B cell (primary cell): Measurements from ENCODE around the gene SYTL1. TPM values are rescaled to one million over a fixed set of nuclear protein-coding genes. Genes with fewer than 3 reads are reported as not detected.

ENCODE experiments used
- ATAC-seq: fragments of 200-7000 bp; cut with Tn5 transposase; one replicate; pipeline ENCODE4 v1.10.0; 2021; ENCODE audit warnings: low read depth, mild to moderate bottlenecking, moderate number of reproducible peaks, moderate library complexity
- CTCF ChIA-PET: fragments of 350-600 bp; sonication (Branson Sonifier 250); formaldehyde crosslinking; loops from one replicate; lab custom pipeline; 2021; ENCODE audit warnings: antibody characterized with exemption, inconsistent platforms; lab: Charles Lee
- POLR2A ChIA-PET: fragments of 350-600 bp; sonication (Branson Sonifier 250); formaldehyde crosslinking; loops from one replicate; lab custom pipeline; 2021; ENCODE audit warnings: antibody characterized with exemption; lab: Charles Lee
- DNase-seq: peaks from one replicate; pipeline ENCODE4 v3.0.0; 2013
- H2AFZ ChIP-seq: 2 replicates; pipeline ENCODE4 v1.6.1; 2012; ENCODE audit warnings: mild to moderate bottlenecking, low read depth, low read length; ENCODE audit not compliant: insufficient read depth, poor library complexity, severe bottlenecking
- H3K27ac ChIP-seq, 2 donors: 1 replicate in 1 of 2; 2 replicates in 1 of 2; pipeline ENCODE4 v1.5.1; 2012 to 2013; ENCODE audit warnings: low read length in 2 of 2, mild to moderate bottlenecking in 2 of 2, moderate library complexity in 1 of 2
- H3K27me3 ChIP-seq, 4 experiments: fragments of 200-600 bp in 1 of 4; sonication (generic) in 1 of 4; replicated peaks in 1 of 4; 1 replicate in 2 of 4; 2 replicates in 2 of 4; pipeline versions ENCODE4 v1.6.1 to v1.7.0; 2013 to 2016; ENCODE audit warnings: low read length in 3 of 4, mild to moderate bottlenecking in 2 of 4, mixed read lengths in 1 of 4, moderate library complexity in 1 of 4; ENCODE audit not compliant: insufficient read depth in 4 of 4, control insufficient read depth in 3 of 4; ENCODE audit errors: control extremely low read depth in 1 of 4
- H3K36me3 ChIP-seq, 2 experiments: replicated peaks in 1 of 2; 1 replicate in 1 of 2; 2 replicates in 1 of 2; pipeline versions ENCODE4 v1.6.1 to v1.7.1; 2013; ENCODE audit warnings: low read length in 1 of 2; ENCODE audit not compliant: insufficient read depth in 2 of 2, control insufficient read depth in 1 of 2; ENCODE audit errors: control extremely low read depth in 1 of 2, extremely low read depth in 1 of 2
- H3K4me1 ChIP-seq, 2 donors: fragments of 200-600 bp in 1 of 2; sonication (generic) in 1 of 2; 1 replicate in 1 of 2; 2 replicates in 1 of 2; pipeline versions ENCODE4 v1.5.1 to v1.6.1; 2013 to 2017; ENCODE audit warnings: low read length in 2 of 2; ENCODE audit not compliant: control insufficient read depth in 2 of 2, insufficient read depth in 2 of 2
- H3K4me2 ChIP-seq: replicated peaks from 2 replicates; pipeline ENCODE3; 2012; ENCODE audit warnings: mild to moderate bottlenecking, low read depth, low read length; ENCODE audit not compliant: poor library complexity, severe bottlenecking
- H3K4me3 ChIP-seq, 5 experiments: fragments of 200-600 bp in 1 of 5; sonication (generic) in 1 of 5; 1 replicate in 3 of 5; 2 replicates in 2 of 5; pipeline versions ENCODE4 v1.5.1 to v1.7.0; 2011 to 2016; ENCODE audit warnings: low read length in 4 of 5, mild to moderate bottlenecking in 4 of 5, low read depth in 2 of 5, control low read depth in 1 of 5, moderate library complexity in 1 of 5; ENCODE audit not compliant: insufficient read depth in 1 of 5; ENCODE audit errors: control extremely low read depth in 1 of 5, extremely low read depth in 1 of 5
- H3K79me2 ChIP-seq: fragments of 200-600 bp; sonication (generic); one replicate; pipeline ENCODE4 v1.6.0; 2016; ENCODE audit warnings: low read length; ENCODE audit not compliant: control insufficient read depth, insufficient read depth
- H3K9ac ChIP-seq: fragments of 200-600 bp; sonication (generic); 2 replicates; pipeline ENCODE4 v1.6.1; 2017; ENCODE audit warnings: mild to moderate bottlenecking, low read length, moderate library complexity
- H3K9me3 ChIP-seq, 3 donors: one replicate each; pipeline versions ENCODE4 v1.6.1 to v1.7.1; 2013; ENCODE audit warnings: low read length in 2 of 3; ENCODE audit not compliant: control insufficient read depth in 2 of 3, insufficient read depth in 1 of 3; ENCODE audit errors: control extremely low read depth in 1 of 3
- H4K20me1 ChIP-seq: 2 replicates; pipeline ENCODE4 v1.6.0; 2012; ENCODE audit warnings: mild to moderate bottlenecking, low read length; ENCODE audit not compliant: insufficient read depth, control insufficient read depth, poor library complexity, severe bottlenecking
- H3K27ac Mint-ChIP-seq: one replicate; pipeline ENCODE4 v1.8.0; 2021; ENCODE audit warnings: mixed read lengths
- H3K27me3 Mint-ChIP-seq: one replicate; pipeline ENCODE4 v1.8.0; 2021; ENCODE audit warnings: mixed read lengths
- H3K4me1 Mint-ChIP-seq: one replicate; pipeline ENCODE4 v1.8.0; 2021; ENCODE audit warnings: mixed read lengths
- H3K4me3 Mint-ChIP-seq: one replicate; pipeline ENCODE4 v1.8.0; 2021; ENCODE audit warnings: mixed read lengths
- H3K9me3 Mint-ChIP-seq: one replicate; pipeline ENCODE4 v1.8.0; 2022; ENCODE audit warnings: mixed read lengths; ENCODE audit not compliant: insufficient read depth
- EZH2 ChIP-seq: IDR thresholded peaks from 2 replicates; pipeline ENCODE4 v1.6.1; 2012; ENCODE audit warnings: borderline replicate concordance, low read depth, mild to moderate bottlenecking, moderate library complexity, low read length; ENCODE audit not compliant: insufficient read depth, poor library complexity, severe bottlenecking
- WGBS: methylation state at CpG from one replicate; pipeline ENCODE4 v1.1.5; 2013; ENCODE audit warnings: missing lambda C conversion rate; ENCODE audit not compliant: insufficient coverage; 5-methylcytosine and 5-hydroxymethylcytosine counted together
- intact Hi-C: fragments of 100-400 bp; cut with micrococcal nuclease; formaldehyde crosslinking; loops from one replicate; pipeline ENCODE4 v1.10.0; 2022
- polyA plus RNA-seq: library from polyadenylated mRNA; depleted of rRNA; stranded (reverse); fragments of >200 nt; gene quantifications from 2 replicates; pipeline ENCODE4 v1.2.3, GENCODE V29; 2012
- total RNA-seq, 2 donors: library from RNA; stranded (reverse); fragments of 120-200 nt in 1 of 2; gene quantifications; 1 replicate in 1 of 2; 2 replicates in 1 of 2; pipeline versions ENCODE4 v1.2.3 to v1.2.4, GENCODE V29; 2013 to 2022
- TF ChIP-seq, protein P1 (sequence below): fragments of 200-600 bp; IDR thresholded peaks from one replicate; pipeline ENCODE4 v1.8.0; 2022; ENCODE audit warnings: antibody characterized with exemption, mild to moderate bottlenecking

SYTL1 gene
- total and polyA plus RNA-seq, 2 donors (not counting 1 experiment from before 2014, with no cell fraction given): 159 to 444 TPM

- no peak overlapping the region for H2AFZ ChIP-seq
- ChIA-PET CTCF (interaction anchor here (0.6 to 11.0 kb wide), 10 partner anchors 12 to 246 kb away, joined by 3 to 132 read pairs (median 5); partner anchors contain the start of gene SYTL1), POLR2A (no interaction called here)
- ATAC-seq: no peak
- no peak overlapping the region for H3K9ac ChIP-seq
- DNase-seq: no peak
- no peaks in the 10 kb centered on the region for H3K9me3 ChIP-seq
- WGBS: 94% methylated on average over 7 of the region's 8 CpGs
- peaks cover 36 to 57% of the 10 kb centered on the region in 2 donors for H3K4me1 ChIP-seq
- H4K20me1 ChIP-seq: peaks cover 8% of the 10 kb centered on the region
- peaks cover 54% of the 10 kb centered on the region for H3K4me1 Mint-ChIP-seq
- no peaks in the 10 kb centered on the region for H3K27me3 Mint-ChIP-seq
- H3K4me2 ChIP-seq: no peak overlapping the region
- H3K4me3 ChIP-seq: no peak overlapping the region
- intact Hi-C loops: no loop called here
- no peaks in the 10 kb centered on the region for H3K27me3 ChIP-seq
- TF ChIP-seq EZH2: no peak
- TF ChIP-seq, protein P1, sequence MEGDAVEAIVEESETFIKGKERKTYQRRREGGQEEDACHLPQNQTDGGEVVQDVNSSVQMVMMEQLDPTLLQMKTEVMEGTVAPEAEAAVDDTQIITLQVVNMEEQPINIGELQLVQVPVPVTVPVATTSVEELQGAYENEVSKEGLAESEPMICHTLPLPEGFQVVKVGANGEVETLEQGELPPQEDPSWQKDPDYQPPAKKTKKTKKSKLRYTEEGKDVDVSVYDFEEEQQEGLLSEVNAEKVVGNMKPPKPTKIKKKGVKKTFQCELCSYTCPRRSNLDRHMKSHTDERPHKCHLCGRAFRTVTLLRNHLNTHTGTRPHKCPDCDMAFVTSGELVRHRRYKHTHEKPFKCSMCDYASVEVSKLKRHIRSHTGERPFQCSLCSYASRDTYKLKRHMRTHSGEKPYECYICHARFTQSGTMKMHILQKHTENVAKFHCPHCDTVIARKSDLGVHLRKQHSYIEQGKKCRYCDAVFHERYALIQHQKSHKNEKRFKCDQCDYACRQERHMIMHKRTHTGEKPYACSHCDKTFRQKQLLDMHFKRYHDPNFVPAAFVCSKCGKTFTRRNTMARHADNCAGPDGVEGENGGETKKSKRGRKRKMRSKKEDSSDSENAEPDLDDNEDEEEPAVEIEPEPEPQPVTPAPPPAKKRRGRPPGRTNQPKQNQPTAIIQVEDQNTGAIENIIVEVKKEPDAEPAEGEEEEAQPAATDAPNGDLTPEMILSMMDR: no peak
- no peaks in the 10 kb centered on the region for H3K9me3 Mint-ChIP-seq
- no peaks in the 10 kb centered on the region for H3K79me2 ChIP-seq
- H3K4me3 Mint-ChIP-seq: peak overlapping the region; percentile 92
- no peak overlapping the region for H3K27ac ChIP-seq
- H3K27ac Mint-ChIP-seq: no peak overlapping the region
- H3K36me3 ChIP-seq: no peaks in the 10 kb centered on the region
Measured at GRCh38 chr1:27361553-27361952, 19.7 kb downstream of the SYTL1 start.

DNA sequence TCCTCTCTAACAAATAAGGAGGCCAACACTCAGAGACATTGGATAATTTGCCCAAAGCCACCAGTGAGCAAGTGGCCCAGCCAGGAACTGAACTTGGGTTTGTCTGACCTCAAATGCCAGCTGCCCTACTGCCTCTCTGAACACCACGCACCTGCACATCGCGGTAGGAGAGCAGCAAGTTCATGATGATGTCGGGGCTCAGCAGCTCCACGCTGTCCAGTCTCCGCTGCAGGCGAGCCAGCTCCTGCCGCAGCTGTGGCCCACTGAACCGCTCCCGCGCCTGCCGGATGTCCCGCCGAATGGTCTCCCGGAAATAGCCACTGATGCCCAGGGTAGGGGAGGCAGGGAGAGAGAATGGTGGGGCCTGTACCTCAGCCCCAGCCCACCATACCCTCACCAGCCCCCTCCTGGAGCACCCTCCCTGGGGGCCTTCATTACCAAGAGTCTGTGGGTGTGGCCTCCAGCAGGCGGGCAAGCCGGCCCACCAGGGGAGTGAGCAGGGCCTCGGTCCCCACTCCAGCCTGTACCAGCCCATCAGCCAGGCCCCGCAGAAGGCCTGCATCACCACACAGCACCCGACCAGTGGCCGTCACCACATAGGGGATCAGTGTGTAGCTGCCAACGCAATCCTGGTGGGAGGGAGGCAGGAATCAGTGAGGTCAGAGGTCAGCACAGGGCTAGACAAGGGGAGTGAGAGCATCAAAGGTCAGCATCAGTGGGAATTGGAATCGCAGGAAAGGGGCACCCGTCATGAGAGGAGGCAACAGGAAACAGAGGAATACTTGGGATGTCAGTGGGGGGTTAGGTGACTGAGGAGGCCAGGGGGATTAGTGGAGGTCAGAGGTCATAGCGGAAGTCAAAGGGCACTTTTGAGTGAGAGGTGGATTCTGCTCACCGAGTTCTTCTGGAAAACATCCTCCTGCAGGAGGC is 22.2 kb downstream of the SYTL1 start:
- no peak overlapping the region for H2AFZ ChIP-seq
- DNase-seq (no peak), ATAC-seq (no peak)
- Mint-ChIP-seq H3K4me1 (peaks cover 52% of the 10 kb centered on the region), H3K27me3 (no peaks in the 10 kb centered on the region), H3K9me3 (no peaks in the 10 kb centered on the region), H3K27ac (peak overlapping the region; percentile 15), H3K4me3 (peak overlapping the region; percentile 45)
- peaks cover 29 to 46% of the 10 kb centered on the region in 2 donors for H3K4me1 ChIP-seq
- H3K27me3 ChIP-seq: no peaks in the 10 kb centered on the region
- H3K9ac ChIP-seq: no peak overlapping the region
- H3K4me2 ChIP-seq: no peak overlapping the region
- TF ChIP-seq, protein P1: no peak
- TF ChIP-seq EZH2: no peak
- whole genome bisulfite sequencing: 91% methylated on average over 13 of the region's 26 CpGs
- CTCF ChIA-PET: interaction anchor here (2.9 to 3.2 kb wide), 4 partner anchors 23 to 65 kb away, joined by 13 to 49 read pairs (median 25); no protein-coding TSS in a partner anchor
- intact Hi-C loops: no loop called here
- H4K20me1 ChIP-seq: peaks cover 7% of the 10 kb centered on the region
- POLR2A ChIA-PET: interaction anchor here (1.3 to 4.7 kb wide), 3 partner anchors 19 to 33 kb away, joined by 3 to 14 read pairs (median 4); partner anchors contain the start of genes CD164L2 and SYTL1
- no peaks in the 10 kb centered on the region for H3K79me2 ChIP-seq
- no peaks in the 10 kb centered on the region for H3K9me3 ChIP-seq
- H3K27ac ChIP-seq: no peak overlapping the region
- H3K4me3 ChIP-seq: no peak overlapping the region
- H3K36me3 ChIP-seq: no peaks in the 10 kb centered on the region
